GM12878 (cell line): Measurements from ENCODE around the gene DNAH8.

Source experiments
- ATF3 ChIP-seq: IDR thresholded peaks from 2 replicates; pipeline ENCODE4 v1.6.1; 2011; ENCODE audit warnings: low read depth, mild to moderate bottlenecking, low read length, moderate library complexity, borderline replicate concordance; ENCODE audit errors: extremely low read depth
- BACH1 ChIP-seq: fragments of 450-650 bp; IDR thresholded peaks from 2 replicates; pipeline ENCODE4 v1.6.1; 2017; ENCODE audit warnings: mild to moderate bottlenecking, borderline replicate concordance
- CTCF ChIP-seq, 3 experiments: IDR thresholded peaks in 2 of 3; conservative IDR thresholded peaks in 1 of 3; 2 replicates each; pipeline ENCODE4 v1.5.1; 2011; ENCODE audit warnings: low read depth in 3 of 3, low read length in 3 of 3, mild to moderate bottlenecking in 3 of 3, control low read depth in 2 of 3, moderate library complexity in 2 of 3, inconsistent platforms in 1 of 3, mixed read lengths in 1 of 3; ENCODE audit not compliant: control insufficient read depth in 2 of 3, insufficient read depth in 1 of 3; ENCODE audit errors: extremely low read depth in 1 of 3
- EP300 ChIP-seq, 2 experiments: fragments of 150-350 bp in 1 of 2; IDR thresholded peaks; 2 replicates each; pipeline ENCODE4 v1.6.1; 2011 to 2012; ENCODE audit warnings: low read depth in 2 of 2, low read length in 2 of 2, borderline replicate concordance in 1 of 2, improper control_type of control experiment in 1 of 2, inconsistent platforms in 1 of 2; ENCODE audit not compliant: control insufficient read depth in 1 of 2
- EZH2 ChIP-seq: IDR thresholded peaks from 2 replicates; pipeline ENCODE4 v1.6.1; 2012; ENCODE audit warnings: low read depth, mild to moderate bottlenecking, control low read depth, inconsistent platforms, low read length, borderline replicate concordance; ENCODE audit not compliant: control insufficient read depth
- HDAC6 ChIP-seq: fragments of 200-600 bp; sonication (generic); IDR thresholded peaks from one replicate; pipeline ENCODE4 v1.8.0; 2017; ENCODE audit warnings: antibody characterized with exemption; ENCODE audit not compliant: unreplicated experiment
- MYC ChIP-seq: IDR thresholded peaks from 2 replicates; pipeline ENCODE4 v1.6.1; 2011; ENCODE audit warnings: mild to moderate bottlenecking, low read length, moderate library complexity, inconsistent platforms; ENCODE audit not compliant: insufficient read depth, insufficient replicate concordance, insufficient read length, severe bottlenecking
- RCOR1 ChIP-seq: conservative IDR thresholded peaks from 2 replicates; pipeline ENCODE4 v1.6.1; 2012; ENCODE audit warnings: low read depth, low read length, improper control_type of control experiment
- STAT3 ChIP-seq: IDR thresholded peaks from 2 replicates; pipeline ENCODE4 v1.6.1; 2011; ENCODE audit warnings: low read depth, low read length, improper control_type of control experiment
- TAF1 ChIP-seq: IDR thresholded peaks from 2 replicates; pipeline ENCODE4 v1.6.1; 2011; ENCODE audit warnings: mild to moderate bottlenecking, low read depth, low read length, borderline replicate concordance

- no peak for TF ChIP-seq BACH1
- TF ChIP-seq TAF1 = no peak
- TF ChIP-seq RCOR1 = no peak
- TF ChIP-seq EZH2 = no peak
- no peak for TF ChIP-seq CTCF (IDR thresholded peaks at IDR 0.05 in 2 of 3, conservative IDR thresholded peaks at IDR 0.05 in 1 of 3; ENCODE audit: control insufficient read depth in 2 of 3, extremely low read depth in 1 of 3, insufficient read depth in 1 of 3, low read depth in 3 of 3, low read length in 3 of 3)
- no peak for TF ChIP-seq ATF3
- no peak for TF ChIP-seq MYC
- no peak for TF ChIP-seq EP300 (IDR thresholded peaks at IDR 0.05; ENCODE audit: borderline replicate concordance in 1 of 2, control insufficient read depth in 1 of 2, low read depth in 2 of 2, low read length in 2 of 2)
- no peak for TF ChIP-seq HDAC6
- TF ChIP-seq STAT3 = no peak
These were observed 133.6 kb downstream of the DNAH8 start for GRCh38 chr6:38848760-38849159.
